ENCODE data around the gene SLC39A11.
"Not testable (repeated sequence)": the region's sequence is repeated elsewhere in the genome, so short reads cannot be mapped to it uniquely, and the experiment has no call there.

The SLC39A11 gene

DNA sequence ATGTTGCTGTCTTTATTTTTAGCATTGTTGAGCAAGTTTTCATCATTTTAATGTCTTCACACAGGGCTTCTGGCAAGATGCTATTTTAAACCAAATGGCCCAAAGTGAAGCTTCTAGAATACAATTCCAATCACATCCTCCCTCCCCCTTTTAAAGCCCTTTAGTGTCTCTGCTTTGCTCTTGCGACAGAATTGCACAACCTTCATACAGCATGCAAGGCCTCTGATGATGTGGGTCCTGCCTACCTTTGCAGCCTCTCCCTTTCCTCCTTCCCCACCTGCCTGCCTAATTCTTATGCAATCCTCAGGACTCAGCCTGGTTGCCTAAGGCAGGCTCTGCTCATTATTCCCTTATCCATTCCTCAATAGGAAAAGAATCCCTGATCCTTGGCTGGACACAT is 381.7 kb downstream of the SLC39A11 start:
- H3K27ac Mint-ChIP-seq: no peak overlapping the region
- no peak for DNase-seq
- H3K4me1 Mint-ChIP-seq: peaks cover 11% of the 10 kb centered on the region
- H3K9me3 Mint-ChIP-seq: peaks cover 44% of the 10 kb centered on the region
- no peak overlapping the region for H3K4me3 Mint-ChIP-seq
- TF ChIP-seq, protein P1, sequence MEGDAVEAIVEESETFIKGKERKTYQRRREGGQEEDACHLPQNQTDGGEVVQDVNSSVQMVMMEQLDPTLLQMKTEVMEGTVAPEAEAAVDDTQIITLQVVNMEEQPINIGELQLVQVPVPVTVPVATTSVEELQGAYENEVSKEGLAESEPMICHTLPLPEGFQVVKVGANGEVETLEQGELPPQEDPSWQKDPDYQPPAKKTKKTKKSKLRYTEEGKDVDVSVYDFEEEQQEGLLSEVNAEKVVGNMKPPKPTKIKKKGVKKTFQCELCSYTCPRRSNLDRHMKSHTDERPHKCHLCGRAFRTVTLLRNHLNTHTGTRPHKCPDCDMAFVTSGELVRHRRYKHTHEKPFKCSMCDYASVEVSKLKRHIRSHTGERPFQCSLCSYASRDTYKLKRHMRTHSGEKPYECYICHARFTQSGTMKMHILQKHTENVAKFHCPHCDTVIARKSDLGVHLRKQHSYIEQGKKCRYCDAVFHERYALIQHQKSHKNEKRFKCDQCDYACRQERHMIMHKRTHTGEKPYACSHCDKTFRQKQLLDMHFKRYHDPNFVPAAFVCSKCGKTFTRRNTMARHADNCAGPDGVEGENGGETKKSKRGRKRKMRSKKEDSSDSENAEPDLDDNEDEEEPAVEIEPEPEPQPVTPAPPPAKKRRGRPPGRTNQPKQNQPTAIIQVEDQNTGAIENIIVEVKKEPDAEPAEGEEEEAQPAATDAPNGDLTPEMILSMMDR (IDR thresholded peaks at IDR 0.05): no peak
- peaks cover 9% of the 10 kb centered on the region for H3K27me3 Mint-ChIP-seq (ENCODE audit: low read depth, poor library complexity)
- H3K36me3 Mint-ChIP-seq (ENCODE audit: low read depth): peaks cover 26% of the 10 kb centered on the region

DNA sequence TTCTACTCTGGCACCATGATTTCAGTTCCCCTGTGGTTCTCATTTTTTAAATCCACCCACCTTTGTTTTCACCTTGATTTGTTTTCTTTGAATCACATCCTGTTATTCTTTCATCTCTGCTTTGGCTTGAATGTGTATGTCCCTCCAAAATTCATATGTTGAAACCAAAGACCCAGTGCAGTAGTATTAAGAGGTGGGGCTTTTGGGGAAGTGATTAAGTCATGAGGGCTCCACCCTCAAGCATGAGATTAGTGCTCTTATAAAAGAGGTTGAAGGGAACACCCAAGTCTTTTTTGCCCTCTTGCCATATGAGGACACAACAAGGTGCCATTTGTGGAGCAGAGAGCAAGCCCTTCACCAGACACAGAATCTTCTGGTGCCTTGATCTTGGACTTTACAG is 382.3 kb downstream of the SLC39A11 start:
- DNase-seq: no peak
- Mint-ChIP-seq H3K27me3 (ENCODE audit: low read depth, poor library complexity) (peaks cover 9% of the 10 kb centered on the region), H3K4me3 (no peak overlapping the region), H3K36me3 (ENCODE audit: low read depth) (peaks cover 26% of the 10 kb centered on the region), H3K27ac (no peak overlapping the region), H3K4me1 (peaks cover 11% of the 10 kb centered on the region), H3K9me3 (peaks cover 44% of the 10 kb centered on the region)
- TF ChIP-seq, protein P1 (IDR thresholded peaks at IDR 0.05): no peak

DNA sequence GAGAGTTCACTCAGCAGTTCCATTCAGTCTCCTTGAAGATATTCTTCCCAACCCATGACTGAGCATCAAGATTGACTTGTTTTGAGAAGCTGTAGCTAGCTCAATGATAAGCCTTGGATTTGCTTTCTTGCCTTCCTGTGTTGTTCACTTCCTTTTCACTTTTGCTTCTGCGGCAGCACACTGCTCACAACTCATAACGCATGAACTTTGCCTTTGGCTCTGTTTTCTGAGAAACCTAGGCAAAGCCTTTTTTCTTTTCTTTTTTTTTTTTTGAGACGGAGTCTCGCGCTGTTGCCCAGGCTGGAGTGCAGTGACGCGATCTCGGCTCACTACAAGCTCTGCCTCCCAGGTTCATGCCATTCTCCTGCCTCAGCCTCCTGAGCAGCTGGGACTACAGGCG is 383.8 kb downstream of the SLC39A11 start:
- H3K27me3 Mint-ChIP-seq (ENCODE audit: low read depth, poor library complexity); H3K4me3 Mint-ChIP-seq; DNase-seq; H3K27ac Mint-ChIP-seq: not testable (repeated sequence)
- H3K36me3 Mint-ChIP-seq (ENCODE audit: low read depth): peaks cover 26% of the 10 kb centered on the region
- H3K9me3 Mint-ChIP-seq: peaks cover 49% of the 10 kb centered on the region
- H3K4me1 Mint-ChIP-seq: peaks cover 11% of the 10 kb centered on the region

DNA sequence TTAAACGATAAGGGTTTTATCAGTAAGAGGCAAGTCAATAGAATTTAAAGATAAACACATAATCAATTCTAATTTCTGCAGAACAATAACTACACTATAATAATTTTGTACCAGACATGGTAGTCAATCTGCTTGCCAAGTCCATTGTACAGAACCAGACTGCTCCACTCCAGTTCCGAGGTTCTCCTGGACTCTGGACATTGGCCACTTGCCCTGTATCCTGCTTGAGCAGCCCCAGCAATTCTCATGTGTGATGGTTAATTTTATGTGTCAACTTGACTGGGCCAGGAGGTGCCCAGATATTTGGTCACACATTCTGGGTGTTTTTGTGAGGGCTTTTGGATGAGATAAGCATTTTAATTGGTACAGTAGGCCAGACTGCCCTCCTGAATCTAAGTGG is 384.6 kb downstream of the SLC39A11 start:
- H3K9me3 Mint-ChIP-seq: peaks cover 49% of the 10 kb centered on the region
- peaks cover 11% of the 10 kb centered on the region for H3K4me1 Mint-ChIP-seq
- peaks cover 9% of the 10 kb centered on the region for H3K27me3 Mint-ChIP-seq (ENCODE audit: low read depth, poor library complexity)
- no peak for DNase-seq
- TF ChIP-seq, protein P1 (IDR thresholded peaks at IDR 0.05): no peak
- H3K4me3 Mint-ChIP-seq: no peak overlapping the region
- H3K36me3 Mint-ChIP-seq (ENCODE audit: low read depth): peaks cover 26% of the 10 kb centered on the region
- H3K27ac Mint-ChIP-seq: no peak overlapping the region

DNA sequence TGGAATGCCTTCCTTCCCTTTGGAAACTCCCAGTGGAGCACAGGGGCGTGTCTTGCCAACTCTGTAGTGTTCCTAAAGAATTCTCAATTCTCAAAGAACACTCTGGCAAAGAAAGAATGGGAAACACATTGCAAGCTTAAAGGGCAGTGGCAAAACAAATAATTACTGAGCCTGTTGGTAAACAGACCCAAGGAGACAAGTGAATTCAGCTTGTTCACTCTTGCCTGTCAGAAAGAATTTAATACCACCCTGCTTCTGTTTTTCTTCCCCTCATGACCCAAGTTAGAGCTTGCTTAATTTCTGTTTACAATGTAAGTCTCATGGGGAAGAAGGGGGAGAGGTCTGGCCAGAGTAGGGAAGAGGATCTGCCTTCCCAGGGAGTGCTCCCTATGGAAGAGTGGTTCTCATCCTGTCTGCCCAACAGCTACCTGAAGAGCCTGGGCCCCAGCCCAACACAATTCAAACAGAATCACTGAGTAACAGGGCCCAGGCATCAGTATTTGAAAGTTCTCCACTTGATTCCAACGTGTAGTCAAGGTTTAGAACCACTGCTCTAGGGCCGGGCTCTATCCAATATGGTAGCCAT is 386.0 kb downstream of the SLC39A11 start:
- Mint-ChIP-seq H3K27ac (peak overlapping the region; percentile 88), H3K9me3 (peaks cover 48% of the 10 kb centered on the region), H3K4me3 (no peak overlapping the region), H3K27me3 (ENCODE audit: low read depth, poor library complexity) (peaks cover 9% of the 10 kb centered on the region), H3K36me3 (ENCODE audit: low read depth) (peaks cover 26% of the 10 kb centered on the region), H3K4me1 (peaks cover 11% of the 10 kb centered on the region)
- TF ChIP-seq, protein P1 (IDR thresholded peaks at IDR 0.05): no peak
- DNase-seq: no peak

DNA sequence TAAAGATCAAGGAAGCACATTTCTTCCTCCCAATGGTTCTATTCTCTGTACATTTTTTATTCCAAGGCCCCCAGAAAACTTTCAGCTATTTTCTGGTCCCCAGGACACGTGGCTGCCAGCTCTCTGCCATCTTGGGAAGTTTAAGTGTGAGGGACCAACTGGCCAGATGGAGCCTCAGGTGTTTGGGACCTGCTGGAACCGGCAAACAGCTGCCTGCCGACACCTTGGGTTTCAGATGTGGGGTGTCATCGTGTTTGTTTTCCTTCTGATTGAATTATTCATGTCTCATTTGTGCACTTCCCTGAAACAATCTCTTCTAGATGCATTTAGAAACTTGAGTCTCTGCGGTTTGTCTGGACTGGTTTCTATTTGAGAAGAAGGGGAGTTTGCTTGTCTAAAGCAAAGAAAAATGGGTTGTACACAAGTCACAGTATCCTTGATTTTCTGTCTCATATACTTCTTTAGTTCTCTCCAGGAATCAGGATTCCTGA is 386.5 kb downstream of the SLC39A11 start:
- Mint-ChIP-seq H3K36me3 (ENCODE audit: low read depth) (peaks cover 25% of the 10 kb centered on the region), H3K27ac (peak overlapping the region; percentile 88), H3K4me3 (no peak overlapping the region), H3K4me1 (peaks cover 11% of the 10 kb centered on the region), H3K27me3 (ENCODE audit: low read depth, poor library complexity) (peaks cover 7% of the 10 kb centered on the region), H3K9me3 (peaks cover 46% of the 10 kb centered on the region)
- TF ChIP-seq, protein P1 (IDR thresholded peaks at IDR 0.05): no peak
- DNase-seq: no peak
